Stomach (tissue), 19 donors: ENCODE measurements around the gene HCFC1. TPM values are rescaled to one million over a fixed set of nuclear protein-coding genes. Genes with fewer than 3 reads are reported as not detected.
A peak's percentile ranks its signal among the peaks of the same experiment; 100 is the strongest.

Experiments
- DNase-seq, 2 donors: peaks; one replicate each; pipeline versions ENCODE4 v3.0.0 to v3.0.0-alpha.2; 2013 to 2019
- H3K27ac ChIP-seq, 5 donors: fragments of 200-600 bp in 4 of 5; sonication (generic) in 4 of 5; one replicate each; pipeline ENCODE4 v1.5.1; 2013 to 2019; ENCODE audit warnings: mild to moderate bottlenecking in 1 of 5, moderate library complexity in 1 of 5
- H3K27me3 ChIP-seq, 3 donors: fragments of 200-600 bp; sonication (generic); one replicate each; pipeline ENCODE4 v1.5.1; 2017 to 2019; ENCODE audit warnings: mixed run types in 1 of 3
- H3K36me3 ChIP-seq, 4 donors: fragments of 200-600 bp; sonication (generic); 1 replicate in 3 of 4; 2 replicates in 1 of 4; pipeline ENCODE4 v1.5.1; 2016 to 2019
- H3K4me1 ChIP-seq, 4 donors: fragments of 200-600 bp; sonication (generic); one replicate each; pipeline ENCODE4 v1.5.1; 2016 to 2019
- H3K4me3 ChIP-seq, 4 donors: fragments of 200-600 bp; sonication (generic) in 3 of 4; one replicate each; pipeline ENCODE4 v1.5.1; 2016 to 2019; ENCODE audit warnings: mild to moderate bottlenecking in 1 of 4
- H3K9me3 ChIP-seq, 4 donors: fragments of 200-600 bp; sonication (generic); one replicate each; pipeline ENCODE4 v1.5.1; 2016 to 2019
- EP300 ChIP-seq: sonication (generic); formaldehyde crosslinking; IDR thresholded peaks from one replicate; pipeline ENCODE4 v1.6.1; 2017; ENCODE audit warnings: antibody characterized with exemption
- POLR2A ChIP-seq, 4 donors: fragments of 450-650 bp; IDR thresholded peaks; one replicate each; pipeline ENCODE4 v1.6.1; 2016; ENCODE audit warnings: antibody characterized with exemption in 4 of 4, control low read depth in 2 of 4, mild to moderate bottlenecking in 1 of 4, moderate library complexity in 1 of 4
- POLR2AphosphoS5 ChIP-seq, 3 donors: sonication (generic); formaldehyde crosslinking; IDR thresholded peaks; one replicate each; pipeline ENCODE4 v1.6.1; 2016; ENCODE audit warnings: antibody characterized with exemption in 3 of 3
- WGBS, 5 donors: extraction: QIAGEN DNeasy Blood & Tissue Kit in 3 of 5; methylation state at CpG; one replicate each; pipeline versions ENCODE4 v1.1.5 to v1.1.7; 2013 to 2018; 5-methylcytosine and 5-hydroxymethylcytosine counted together
- intact Hi-C: fragments of 100-400 bp; cut with DNase I; formaldehyde crosslinking; loops from one replicate; pipeline ENCODE4 v1.15.1; 2023; ENCODE audit warnings: low total_unique reads
- long read RNA-seq, 10 donors: transcript quantifications; one replicate each; lab custom pipeline, GENCODE V29; 2026
- polyA plus RNA-seq, 3 donors: library from polyadenylated mRNA; stranded (reverse); fragments of 200-250 nt; gene quantifications; one replicate each; pipeline ENCODE4 v1.2.3, GENCODE V29; 2013
- total RNA-seq, 5 donors: library from RNA; depleted of rRNA; stranded (reverse); fragments of >200 nt; gene quantifications; one replicate each; pipeline versions ENCODE4 v1.1.0 to v1.2.3, GENCODE V29; 2014 to 2016
- TF ChIP-seq, protein P1 (sequence below), 7 experiments: fragments of 450-650 bp in 4 of 7; fragments of 200-600 bp in 3 of 7; sonication (generic) in 3 of 7; IDR thresholded peaks; one replicate each; pipeline ENCODE4 v1.5.1; 2016 to 2019; ENCODE audit warnings: antibody characterized with exemption in 7 of 7, control low read depth in 2 of 7, mild to moderate bottlenecking in 1 of 7
- donor health status: healthy with polysubstance abuse.
- donor health status: Bipolar disorder and iron deficiency.
- donor health status: healthy.

The HCFC1 gene
- total RNA-seq = 10 to 100 TPM; 13.2 to 61.6 (median 35.3) TPM
- polyA plus RNA-seq = 10 to 100 TPM in 2 of 3 donors, 1 to 10 TPM in 1; 9.0 to 13.9 (median 12.6) TPM
- long read RNA-seq, donor 1 = 0 reads
- long read RNA-seq, donor 2 = 0 reads
- long read RNA-seq, donor 3 = 0 reads
- long read RNA-seq, donor 4 = 0 reads
- long read RNA-seq, donor 5 = 0 reads
- long read RNA-seq, donor 6, full-length matches to known transcripts = 1 of 15 reads
- long read RNA-seq, donor 6, partial matches to known transcripts = 14 of 15 reads
- long read RNA-seq, donor 6, other reads (novel, unspliced or antisense) = 0 of 15 reads
- long read RNA-seq, donor 7, partial matches to known transcripts = 5 of 5 reads
- long read RNA-seq, donor 7, other reads (novel, unspliced or antisense) = 0 of 5 reads
- long read RNA-seq, donor 8, partial matches to known transcripts = 0 of 1 reads
- long read RNA-seq, donor 8, other reads (novel, unspliced or antisense) = 0 of 1 reads
- long read RNA-seq, donor 9 = 0 reads
- long read RNA-seq, donor 10 = 0 reads

DNA sequence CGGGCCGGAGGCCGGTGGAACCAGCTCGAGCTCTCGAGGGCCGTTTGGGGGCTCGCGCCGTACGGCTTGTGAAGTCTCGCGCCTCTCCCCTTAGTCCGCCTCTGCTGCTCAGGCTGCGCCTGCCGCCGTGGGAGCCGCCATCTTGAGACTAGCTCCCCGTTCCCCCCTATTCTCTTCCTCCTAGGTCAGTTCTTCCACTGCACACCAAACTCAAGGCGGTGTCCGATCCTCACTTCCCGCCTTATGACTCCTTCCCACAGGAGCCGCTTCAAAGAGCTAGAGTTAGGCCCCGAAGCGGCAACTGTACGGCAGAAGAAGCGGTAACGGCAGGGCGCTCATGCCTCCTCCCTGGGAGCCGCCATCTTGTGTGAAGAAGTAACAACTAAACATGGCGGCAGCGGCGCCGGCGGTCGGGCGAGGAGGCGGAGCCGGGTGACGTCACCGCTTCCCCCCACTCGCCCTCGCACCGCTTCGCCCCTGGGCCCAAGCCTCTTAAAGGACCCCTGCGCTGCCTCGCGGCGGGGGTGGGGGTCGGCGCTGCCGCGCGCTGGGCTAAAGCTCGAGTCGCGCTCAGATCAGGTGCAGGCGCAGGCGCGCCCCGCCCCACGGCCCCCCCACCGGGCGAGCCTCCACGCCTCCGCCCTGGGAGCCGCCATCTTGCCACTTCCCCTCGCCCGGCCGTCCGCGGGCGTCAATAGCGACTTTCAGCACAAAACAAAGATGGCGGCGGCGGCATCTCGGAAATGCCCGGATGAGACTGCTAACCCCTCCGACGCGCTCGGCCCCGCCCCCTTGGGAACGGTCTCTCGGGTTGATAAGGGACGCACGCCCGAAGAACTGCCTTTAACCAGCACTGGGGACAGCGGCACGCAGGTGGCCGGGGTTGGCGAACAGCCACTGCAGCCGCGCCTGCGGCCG is at the start of gene HCFC1:
Gene HCFC1, minus strand, starts transcription at position 369 of the 918 bp plus-strand sequence. CDS start 978 bp downstream, outside the sequence.
- WGBS, 5 donors = 0 to 23% (median 2%) methylated on average over 9 to 96 of the region's 96 CpGs
- TF ChIP-seq EP300 = no peak
- peak; percentile 28 to 60 (median 42) for TF ChIP-seq POLR2AphosphoS5 (IDR thresholded peaks at IDR 0.05)
- peak in 1 of 4 donors; percentile 49 for TF ChIP-seq POLR2A (IDR thresholded peaks at IDR 0.05)
- peaks cover 39 to 58% (median 51%) of the 10 kb centered on the region in 4 donors for H3K4me1 ChIP-seq
- DNase-seq = peak; percentile 93 to 98
- H3K36me3 ChIP-seq = no peaks in the 10 kb centered on the region
- H3K27me3 ChIP-seq = no peaks in the 10 kb centered on the region
- H3K27ac ChIP-seq = peak within 1 kb of the TSS; percentile 96 to 99 (median 99)
- H3K9me3 ChIP-seq = no peaks in the 10 kb centered on the region
- peak within 1 kb of the TSS; percentile 77 to 90 (median 84) for H3K4me3 ChIP-seq
- intact Hi-C loops = no loop called here

- H3K27me3 ChIP-seq = peaks cover 0 to 5% (median 0%) of the 10 kb centered on the region in 3 donors
- WGBS, 5 donors = 59 to 77% (median 66%) methylated on average over 7 to 11 of the region's 11 CpGs
- H3K9me3 ChIP-seq = no peaks in the 10 kb centered on the region
- H3K36me3 ChIP-seq = peaks cover 0 to 20% (median 15%) of the 10 kb centered on the region in 4 donors
- TF ChIP-seq, protein P1, sequence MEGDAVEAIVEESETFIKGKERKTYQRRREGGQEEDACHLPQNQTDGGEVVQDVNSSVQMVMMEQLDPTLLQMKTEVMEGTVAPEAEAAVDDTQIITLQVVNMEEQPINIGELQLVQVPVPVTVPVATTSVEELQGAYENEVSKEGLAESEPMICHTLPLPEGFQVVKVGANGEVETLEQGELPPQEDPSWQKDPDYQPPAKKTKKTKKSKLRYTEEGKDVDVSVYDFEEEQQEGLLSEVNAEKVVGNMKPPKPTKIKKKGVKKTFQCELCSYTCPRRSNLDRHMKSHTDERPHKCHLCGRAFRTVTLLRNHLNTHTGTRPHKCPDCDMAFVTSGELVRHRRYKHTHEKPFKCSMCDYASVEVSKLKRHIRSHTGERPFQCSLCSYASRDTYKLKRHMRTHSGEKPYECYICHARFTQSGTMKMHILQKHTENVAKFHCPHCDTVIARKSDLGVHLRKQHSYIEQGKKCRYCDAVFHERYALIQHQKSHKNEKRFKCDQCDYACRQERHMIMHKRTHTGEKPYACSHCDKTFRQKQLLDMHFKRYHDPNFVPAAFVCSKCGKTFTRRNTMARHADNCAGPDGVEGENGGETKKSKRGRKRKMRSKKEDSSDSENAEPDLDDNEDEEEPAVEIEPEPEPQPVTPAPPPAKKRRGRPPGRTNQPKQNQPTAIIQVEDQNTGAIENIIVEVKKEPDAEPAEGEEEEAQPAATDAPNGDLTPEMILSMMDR (IDR thresholded peaks at IDR 0.05) = no peak
- TF ChIP-seq POLR2AphosphoS5 (IDR thresholded peaks at IDR 0.05) (no peak), EP300 (no peak), POLR2A (IDR thresholded peaks at IDR 0.05) (no peak)
- peaks cover 5 to 54% (median 35%) of the 10 kb centered on the region in 4 donors for H3K4me1 ChIP-seq
- intact Hi-C loops = no loop called here
- peak overlapping the region; percentile 14 to 96 (median 86) for H3K27ac ChIP-seq
- DNase-seq = peak in 1 of 2 donors; percentile 24
- no peak overlapping the region for H3K4me3 ChIP-seq
Observed at GRCh38 chrX:154021131-154021611, 49.6 kb upstream of the HCFC1 start.

DNA sequence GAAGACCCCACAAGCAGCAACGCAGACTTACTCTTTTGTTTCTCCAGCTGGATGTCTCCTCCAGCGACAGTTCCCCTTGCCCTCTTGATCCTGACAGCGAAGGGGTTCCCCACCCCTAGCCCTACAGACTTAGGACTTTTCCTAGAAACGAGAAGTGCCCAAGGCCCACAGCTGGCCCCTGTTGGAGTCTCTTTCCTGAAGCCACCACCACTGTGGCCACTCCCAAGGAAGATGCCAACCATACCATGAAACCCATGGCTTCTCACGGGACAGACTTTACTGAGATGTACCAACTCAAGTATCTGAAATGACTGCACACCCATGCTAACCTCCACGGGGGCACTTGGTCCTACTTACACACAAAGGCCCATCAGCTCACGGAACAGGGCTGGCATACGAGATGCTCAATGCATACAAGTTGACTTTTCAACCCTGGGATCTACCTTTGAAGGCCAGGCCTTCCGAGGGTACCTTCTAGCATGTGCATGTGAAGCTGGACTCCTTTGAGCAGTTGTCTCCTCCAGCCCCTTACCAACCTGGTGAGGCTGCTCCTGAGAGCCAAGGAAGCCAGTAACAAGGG is 49.0 kb upstream of the HCFC1 start:
- no peak for DNase-seq
- 22 to 74% (median 56%) methylated on average over 5 to 9 of the region's 9 CpGs for WGBS, 5 donors
- intact Hi-C loops = no loop called here
- Histone ChIP-seq H3K9me3 (no peaks in the 10 kb centered on the region), H3K4me1 (peaks cover 5 to 54% (median 34%) of the 10 kb centered on the region in 4 donors), H3K27ac (peak overlapping the region; percentile 85 to 96 (median 86)), H3K27me3 (peaks cover 0 to 5% (median 0%) of the 10 kb centered on the region in 3 donors), H3K4me3 (peak overlapping the region; percentile 49 to 62 (median 57)), H3K36me3 (peaks cover 0 to 26% (median 21%) of the 10 kb centered on the region in 4 donors)
- TF ChIP-seq, protein P1 (IDR thresholded peaks at IDR 0.05) = no peak
- TF ChIP-seq POLR2AphosphoS5 (IDR thresholded peaks at IDR 0.05) (no peak), EP300 (no peak), POLR2A (IDR thresholded peaks at IDR 0.05) (no peak)
